IPS-20b (cell line): ENCODE measurements around the gene AHNAK2.
A peak's percentile ranks its signal among the peaks of the same experiment; 100 is the strongest.

Experiments used
- H3K27ac ChIP-seq: one replicate; pipeline ENCODE4 v1.5.1; 2013; ENCODE audit warnings: low read length
- H3K27me3 ChIP-seq: 2 replicates; pipeline ENCODE4 v1.6.1; 2013; ENCODE audit warnings: mild to moderate bottlenecking, low read length, inconsistent platforms; ENCODE audit not compliant: insufficient read depth
- H3K36me3 ChIP-seq: 2 replicates; pipeline ENCODE4 v1.6.1; 2013; ENCODE audit warnings: low read depth, mild to moderate bottlenecking, inconsistent platforms, low read length, moderate library complexity; ENCODE audit not compliant: insufficient read depth
- H3K4me1 ChIP-seq: 2 replicates; pipeline ENCODE4 v1.6.1; 2013; ENCODE audit warnings: mild to moderate bottlenecking, control low read depth, inconsistent platforms, low read length, moderate library complexity; ENCODE audit not compliant: insufficient read depth
- H3K4me3 ChIP-seq: 2 replicates; pipeline ENCODE4 v1.5.1; 2013; ENCODE audit warnings: mild to moderate bottlenecking, low read length, inconsistent platforms
- H3K9ac ChIP-seq: 2 replicates; pipeline ENCODE4 v1.6.1; 2013; ENCODE audit warnings: low read depth, mild to moderate bottlenecking, inconsistent platforms, low read length, moderate library complexity
- H3K9me3 ChIP-seq: 2 replicates; pipeline ENCODE4 v1.6.1; 2013; ENCODE audit warnings: mild to moderate bottlenecking, low read depth, low read length, inconsistent platforms; ENCODE audit not compliant: insufficient read depth

The AHNAK2 gene

GRCh38 chr14:104933746-104934733 is 44.1 kb downstream of the AHNAK2 start:
- peaks cover 93% of the 10 kb centered on the region for H3K27me3 ChIP-seq
- H3K4me1 ChIP-seq = no peaks in the 10 kb centered on the region; the same call in 1 of the 2 replicates
- 0 out of 2 replicates have a peak overlapping the region, but pooled peaks have one; percentile 33 for H3K4me3 ChIP-seq
- H3K27ac ChIP-seq = no peak overlapping the region
- H3K9ac ChIP-seq = no peak overlapping the region
- no peaks in the 10 kb centered on the region for H3K36me3 ChIP-seq
- H3K9me3 ChIP-seq = no peaks in the 10 kb centered on the region

- no peaks in the 10 kb centered on the region; the same call in 1 of the 2 replicates for H3K4me1 ChIP-seq
- no peaks in the 10 kb centered on the region for H3K9me3 ChIP-seq
- no peak overlapping the region for H3K27ac ChIP-seq
- peaks cover 82% of the 10 kb centered on the region for H3K27me3 ChIP-seq
- H3K4me3 ChIP-seq = peak overlapping the region; percentile 53; the same call in 1 of the 2 replicates
- no peaks in the 10 kb centered on the region for H3K36me3 ChIP-seq
- H3K9ac ChIP-seq = no peak overlapping the region
Observed at GRCh38 chr14:104932676-104933631, 45.2 kb downstream of the AHNAK2 start.

GRCh38 chr14:104931771-104932675 is 46.2 kb downstream of the AHNAK2 start:
- no peak overlapping the region for H3K27ac ChIP-seq
- H3K36me3 ChIP-seq = no peaks in the 10 kb centered on the region
- no peaks in the 10 kb centered on the region; the same call in 1 of the 2 replicates for H3K4me1 ChIP-seq
- H3K4me3 ChIP-seq = peak overlapping the region; percentile 53; the same call in 1 of the 2 replicates
- peaks cover 72% of the 10 kb centered on the region for H3K27me3 ChIP-seq
- no peak overlapping the region for H3K9ac ChIP-seq
- H3K9me3 ChIP-seq = no peaks in the 10 kb centered on the region

- Histone ChIP-seq H3K36me3 (no peaks in the 10 kb centered on the region), H3K4me3 (no peak overlapping the region), H3K9ac (no peak overlapping the region), H3K4me1 (no peaks in the 10 kb centered on the region; the same call in 1 of the 2 replicates), H3K27me3 (peaks cover 65% of the 10 kb centered on the region), H3K9me3 (no peaks in the 10 kb centered on the region), H3K27ac (no peak overlapping the region)
Observed at GRCh38 chr14:104931304-104931770, 46.8 kb downstream of the AHNAK2 start.

GRCh38 chr14:104930526-104931303 is 47.5 kb downstream of the AHNAK2 start:
- H3K9me3 ChIP-seq = no peaks in the 10 kb centered on the region
- no peaks in the 10 kb centered on the region; the same call in 1 of the 2 replicates for H3K4me1 ChIP-seq
- no peak overlapping the region for H3K9ac ChIP-seq
- no peaks in the 10 kb centered on the region for H3K36me3 ChIP-seq
- H3K4me3 ChIP-seq = no peak overlapping the region
- H3K27ac ChIP-seq = no peak overlapping the region
- H3K27me3 ChIP-seq = peaks cover 59% of the 10 kb centered on the region

GRCh38 chr14:104929268-104930230 is 48.6 kb downstream of the AHNAK2 start:
- Histone ChIP-seq H3K9ac (no peak overlapping the region), H3K4me3 (no peak overlapping the region), H3K4me1 (no peaks in the 10 kb centered on the region; the same call in 1 of the 2 replicates), H3K27me3 (peaks cover 48% of the 10 kb centered on the region), H3K27ac (no peak overlapping the region), H3K36me3 (no peaks in the 10 kb centered on the region), H3K9me3 (no peaks in the 10 kb centered on the region)

GRCh38 chr14:104928391-104929133 is 49.6 kb downstream of the AHNAK2 start:
- H3K27me3 ChIP-seq = peaks cover 41% of the 10 kb centered on the region
- no peak overlapping the region for H3K27ac ChIP-seq
- no peak overlapping the region for H3K9ac ChIP-seq
- H3K4me1 ChIP-seq = no peaks in the 10 kb centered on the region
- no peaks in the 10 kb centered on the region; the same call in 1 of the 2 replicates for H3K9me3 ChIP-seq
- H3K36me3 ChIP-seq = no peaks in the 10 kb centered on the region
- H3K4me3 ChIP-seq = no peak overlapping the region

GRCh38 chr14:104927901-104928300 is 50.3 kb downstream of the AHNAK2 start:
- no peaks in the 10 kb centered on the region for H3K36me3 ChIP-seq
- H3K4me1 ChIP-seq = no peaks in the 10 kb centered on the region

GRCh38 chr14:104927432-104927816 is 50.8 kb downstream of the AHNAK2 start:
- H3K4me1 ChIP-seq = no peaks in the 10 kb centered on the region
- H3K9ac ChIP-seq = no peak overlapping the region
- no peak overlapping the region for H3K27ac ChIP-seq
- no peaks in the 10 kb centered on the region; the same call in 1 of the 2 replicates for H3K9me3 ChIP-seq
- H3K36me3 ChIP-seq = no peaks in the 10 kb centered on the region
- H3K27me3 ChIP-seq = peaks cover 32% of the 10 kb centered on the region
- H3K4me3 ChIP-seq = no peak overlapping the region

More at GRCh38 chr14:104927901-104928300, 50.3 kb downstream of the AHNAK2 start:
- H3K27ac ChIP-seq = no peak overlapping the region
- H3K27me3 ChIP-seq = peaks cover 37% of the 10 kb centered on the region
- H3K4me3 ChIP-seq = no peak overlapping the region
- no peak overlapping the region for H3K9ac ChIP-seq
- no peaks in the 10 kb centered on the region; the same call in 1 of the 2 replicates for H3K9me3 ChIP-seq
